HG02884 (cell line): Measurements from ENCODE around the gene BTBD18.
A peak's percentile ranks its signal among the peaks of the same experiment; 100 is the strongest.
"Not testable (repeated sequence)": the region's sequence is repeated elsewhere in the genome, so short reads cannot be mapped to it uniquely, and the experiment has no call there.

ENCODE experiments used
- ATAC-seq: cut with Tn5 transposase; IDR thresholded peaks from one replicate; pipeline ENCODE4 v1.9.1; 2021; ENCODE audit warnings: mild to moderate bottlenecking, moderate library complexity; ENCODE audit not compliant: unreplicated experiment

The BTBD18 gene

DNA sequence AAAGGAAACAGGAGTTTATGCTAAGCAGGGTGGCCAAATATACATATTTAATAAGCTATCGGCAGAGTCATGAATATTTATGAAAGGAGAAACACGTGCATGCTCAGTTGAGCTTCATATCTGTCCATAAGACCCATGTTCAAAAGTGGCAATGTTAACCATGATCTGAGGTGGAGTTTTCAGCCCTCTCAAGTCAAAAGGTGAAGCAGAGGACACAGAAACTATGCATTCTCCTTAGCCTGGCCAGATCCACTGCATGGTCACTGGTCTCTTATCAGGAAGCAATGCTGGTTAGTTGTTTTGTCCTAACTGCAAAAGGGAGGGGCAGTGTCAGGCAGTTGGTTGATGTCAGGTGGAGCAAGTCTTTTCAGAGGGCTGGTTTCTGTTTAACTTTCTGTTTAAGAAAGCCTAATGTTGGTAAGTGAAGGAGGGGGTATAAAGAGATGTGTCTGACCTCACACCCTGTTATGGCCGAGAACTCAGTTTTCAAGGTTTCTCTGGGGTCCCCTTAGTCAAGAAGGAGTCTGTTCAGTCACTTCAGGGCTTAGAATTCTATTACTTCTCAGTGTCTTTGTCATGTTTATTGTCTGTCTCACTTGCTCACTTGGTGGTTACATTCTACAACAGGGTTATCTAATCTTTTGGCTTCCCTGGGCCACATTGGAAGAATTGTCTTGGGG is 15.9 kb downstream of the BTBD18 start:
- no peak for ATAC-seq

DNA sequence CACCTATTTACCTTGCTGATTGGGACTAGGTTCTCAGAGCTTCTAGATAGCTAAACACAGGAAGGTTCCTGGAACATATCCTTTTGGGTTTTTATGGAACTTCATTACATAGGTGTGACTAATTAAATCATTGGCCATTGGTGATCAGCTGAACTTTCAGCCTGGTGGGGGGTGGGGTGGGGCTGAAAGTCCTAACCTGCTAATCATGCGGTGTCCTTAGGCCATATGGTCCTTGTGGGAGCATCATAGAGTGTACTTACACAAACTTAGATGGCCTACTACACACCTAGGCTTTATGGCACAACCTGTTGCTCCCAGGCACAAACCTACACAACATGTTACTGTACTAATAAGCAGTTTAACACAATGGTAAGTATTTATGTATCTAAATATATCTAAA is 19.0 kb downstream of the BTBD18 start:
- no peak for ATAC-seq

DNA sequence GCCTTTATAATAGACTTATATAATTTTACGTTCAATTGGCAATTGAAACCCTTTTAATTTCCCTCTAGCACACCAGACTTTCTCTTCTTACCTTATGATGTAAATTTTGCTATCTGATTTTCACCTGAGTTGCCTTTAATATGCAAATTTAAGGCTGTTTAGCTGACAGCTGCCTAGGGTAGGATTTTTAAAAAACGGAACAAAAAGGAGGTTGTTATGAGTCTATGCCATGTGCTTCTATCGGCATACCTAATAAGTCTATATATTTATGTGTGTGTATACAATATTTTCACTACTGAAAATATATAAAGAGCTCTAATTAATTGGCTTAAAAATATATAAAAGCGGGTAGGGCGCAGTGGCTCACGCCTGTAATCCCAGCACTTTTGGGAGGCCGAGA is 22.1 kb downstream of the BTBD18 start:
- no peak for ATAC-seq

DNA sequence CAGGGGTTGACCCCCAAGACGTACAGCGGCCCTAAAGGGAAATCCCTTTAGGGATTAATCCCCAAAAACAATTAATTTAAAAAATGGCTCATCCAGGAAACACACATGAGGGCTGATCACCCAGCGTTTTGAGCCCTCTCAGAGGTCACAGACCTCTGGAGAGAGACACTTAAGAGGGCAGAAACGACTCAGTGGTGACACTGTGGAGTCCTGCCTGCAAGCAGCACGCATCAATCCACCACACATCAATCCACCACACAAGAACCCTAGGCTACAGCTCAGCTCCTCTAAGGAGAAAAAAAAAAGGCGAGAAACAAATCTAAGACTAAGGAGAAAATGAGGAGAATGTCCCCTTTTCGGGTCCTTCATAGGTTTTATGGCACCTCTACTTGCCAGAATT is 22.8 kb downstream of the BTBD18 start:
- ATAC-seq = no peak

DNA sequence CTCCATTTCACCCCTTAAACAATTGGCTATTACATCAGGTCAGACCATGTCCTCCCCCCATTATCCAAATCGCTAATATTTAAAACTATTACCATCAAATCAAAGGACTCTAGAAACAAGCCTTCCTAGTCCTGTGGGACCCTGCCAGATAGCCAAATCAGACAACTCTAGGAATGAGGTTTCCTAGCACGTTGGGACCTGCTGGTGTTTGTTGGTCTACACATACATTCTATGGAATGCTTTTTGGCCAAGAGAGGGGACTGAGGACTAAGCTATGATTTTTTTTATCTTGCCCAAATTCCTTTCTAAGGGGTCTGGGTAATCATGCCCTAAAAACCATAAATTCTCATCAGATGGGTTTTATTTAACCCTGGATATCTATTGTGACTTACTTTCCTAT is 24.4 kb downstream of the BTBD18 start:
- no peak for ATAC-seq

DNA sequence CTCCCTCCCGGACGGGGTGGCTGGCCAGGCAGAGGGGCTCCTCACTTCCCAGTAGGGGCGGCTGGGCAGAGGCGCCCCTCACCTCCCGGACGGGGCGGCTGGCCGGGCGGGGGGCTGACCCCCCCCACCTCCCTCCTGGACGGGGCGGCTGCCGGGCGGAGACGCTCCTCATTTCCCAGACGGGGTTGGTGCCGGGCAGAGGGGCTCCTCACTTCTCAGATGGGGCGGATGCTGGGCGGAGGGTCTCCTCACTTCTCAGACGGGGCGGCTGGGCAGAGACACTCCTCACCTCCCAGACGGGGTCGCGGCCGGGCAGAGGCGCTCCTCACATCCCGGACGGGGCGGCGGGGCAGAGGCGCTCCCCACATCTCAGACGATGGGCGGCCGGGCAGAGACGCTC is 34.9 kb downstream of the BTBD18 start:
- ATAC-seq = not testable (repeated sequence)

DNA sequence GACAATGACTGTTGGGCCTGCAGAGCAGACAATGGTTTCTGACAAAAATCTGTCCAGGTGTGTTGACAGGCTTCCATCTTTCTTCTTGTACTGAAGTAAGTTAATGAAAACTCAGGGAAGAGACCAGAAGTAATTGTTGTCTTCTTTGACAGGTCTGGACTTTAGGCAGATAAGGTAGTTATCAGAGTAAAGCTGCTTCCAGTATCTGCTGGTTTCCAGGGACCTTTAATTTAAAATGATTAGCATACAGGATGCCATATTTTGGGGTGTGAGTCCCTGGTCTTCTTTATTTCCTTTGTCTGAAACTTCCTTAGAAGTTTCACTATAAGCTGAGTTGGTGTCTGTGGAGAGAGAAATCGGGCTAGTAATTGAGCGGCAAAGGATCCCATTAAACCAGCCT is 37.8 kb downstream of the BTBD18 start:
- ATAC-seq = no peak

DNA sequence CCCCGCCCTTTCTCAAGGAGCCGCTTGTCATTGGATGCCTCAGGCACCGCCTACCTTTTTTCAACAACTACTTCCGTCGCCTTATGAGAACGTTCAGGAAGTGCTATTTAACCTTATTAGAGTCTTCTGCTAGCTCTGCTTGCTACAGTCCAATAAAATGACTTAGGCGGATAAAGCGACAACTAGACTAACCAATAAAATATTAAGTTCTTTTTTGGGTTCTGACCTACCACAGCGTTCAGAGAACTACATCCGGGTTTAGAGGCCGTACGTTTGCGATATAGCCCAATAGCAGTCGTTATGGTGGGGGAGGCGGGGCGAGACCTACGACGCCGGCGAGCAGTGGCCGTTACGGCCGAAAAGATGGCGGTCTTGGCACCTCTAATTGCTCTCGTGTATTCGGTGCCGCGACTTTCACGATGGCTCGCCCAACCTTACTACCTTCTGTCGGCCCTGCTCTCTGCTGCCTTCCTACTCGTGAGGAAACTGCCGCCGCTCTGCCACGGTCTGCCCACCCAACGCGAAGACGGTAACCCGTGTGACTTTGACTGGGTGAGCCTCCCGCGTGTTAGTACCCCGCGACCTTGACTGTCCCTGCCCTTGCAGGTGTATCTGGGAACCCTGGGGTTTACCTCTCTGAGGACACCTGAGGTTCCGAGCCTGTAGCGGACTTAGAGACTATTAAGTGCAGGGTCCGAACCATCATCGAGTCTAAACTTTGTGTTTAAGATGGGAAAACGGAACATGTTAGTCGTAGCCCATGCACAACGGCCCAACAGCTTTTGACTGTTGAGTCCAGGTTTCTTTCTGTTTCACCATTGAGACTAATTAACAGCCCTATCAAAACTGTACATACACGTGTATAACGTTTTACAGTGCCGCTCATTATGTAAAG is 39.1 kb downstream of the BTBD18 start, which contains the start of gene TMX2:
TSS of gene TMX2 (plus strand) at position 338 of the 895 bp plus-strand sequence. CDS start at position 364, 26 bp downstream.
- peak; percentile 91 for ATAC-seq

DNA sequence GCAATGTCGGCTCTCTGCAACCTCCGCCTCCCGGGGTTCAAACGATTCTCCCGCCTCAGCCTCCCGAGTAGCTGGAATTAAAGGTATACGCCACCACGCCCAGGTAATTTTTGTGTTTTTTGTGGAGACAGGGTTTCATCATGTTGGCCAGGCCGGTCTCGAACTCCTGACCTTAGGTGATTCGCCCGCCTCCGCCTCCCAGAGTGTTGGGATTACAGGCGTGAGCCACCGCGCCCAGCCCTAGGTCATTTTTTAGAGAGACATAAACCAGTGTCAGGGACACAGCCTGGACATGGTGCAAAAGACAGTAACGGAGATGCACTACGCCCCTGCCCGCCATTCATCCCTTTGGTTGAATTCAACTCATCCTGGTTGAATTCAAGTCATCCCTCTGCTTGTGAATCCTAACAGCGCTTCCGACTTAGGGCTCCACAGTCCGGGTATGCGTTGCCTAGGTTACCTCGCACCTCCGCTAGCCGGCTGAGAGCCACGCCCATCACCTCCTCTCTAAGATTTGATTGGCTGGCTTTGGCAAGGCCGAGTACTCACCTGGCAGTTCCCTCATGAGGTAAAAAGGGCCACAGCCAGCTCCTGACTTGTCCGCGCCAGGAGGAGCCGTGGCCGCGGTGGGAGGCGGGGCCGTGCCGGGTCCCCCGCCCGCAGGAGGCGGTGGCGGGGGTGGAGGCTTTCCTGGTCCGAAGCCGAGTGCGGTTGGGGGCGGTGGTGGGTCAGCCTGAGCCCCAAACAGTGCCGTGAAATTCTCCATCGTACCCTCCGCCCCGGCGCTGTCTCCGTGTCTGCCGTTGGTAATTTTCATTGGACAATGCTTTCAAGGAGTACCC is 40.0 kb downstream of the BTBD18 start, which contains the start of gene MED19:
TSS of gene MED19 (minus strand) at position 802 of the 842 bp plus-strand sequence. CDS start at position 766, 36 bp downstream.
- ATAC-seq = peak; percentile 34

DNA sequence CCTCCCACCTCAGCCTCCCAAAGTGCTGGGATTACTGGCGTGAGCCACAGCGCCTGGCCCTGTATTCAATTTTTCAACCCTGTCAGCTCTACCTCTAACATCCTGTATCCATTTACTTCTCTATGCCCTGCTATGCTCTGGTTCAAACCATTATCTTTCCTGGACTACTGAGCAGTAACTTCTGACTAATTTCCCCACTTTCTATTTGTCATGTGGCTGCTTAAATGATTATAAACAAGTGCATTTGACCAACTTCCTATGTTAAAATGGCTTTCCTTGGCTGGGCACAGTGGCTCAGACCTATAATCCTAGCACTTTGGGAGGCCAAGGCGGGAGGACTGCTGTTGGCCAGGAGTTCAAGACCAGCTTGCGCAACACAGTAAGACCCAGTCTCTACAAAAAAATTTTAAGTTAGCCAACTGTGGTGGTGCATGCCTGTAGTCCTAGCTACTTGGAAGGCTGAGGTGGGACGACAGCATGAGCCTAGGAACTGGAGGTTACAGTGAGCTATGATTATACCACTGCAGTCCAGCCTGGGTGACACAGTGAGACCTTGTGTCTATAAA is 41.7 kb downstream of the BTBD18 start:
- ATAC-seq = no peak

DNA sequence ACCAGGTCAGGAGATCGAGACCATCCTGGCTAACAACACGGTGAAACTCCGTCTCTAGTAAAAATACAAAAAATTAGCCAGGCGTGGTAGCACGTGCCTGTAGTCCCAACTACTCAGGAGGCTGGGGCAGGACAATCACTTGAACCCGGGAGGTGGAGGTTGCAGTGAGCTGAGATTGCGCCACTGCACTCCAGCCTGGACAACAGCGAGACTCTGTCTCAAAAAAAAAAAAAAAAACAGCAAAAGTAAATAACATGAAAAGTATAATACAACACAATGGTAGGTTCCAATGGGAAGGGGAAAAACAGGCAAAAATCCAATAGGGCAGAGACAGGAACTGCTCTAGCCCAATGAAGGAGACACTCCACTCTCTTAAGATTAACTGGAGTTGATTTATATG is 46.2 kb downstream of the BTBD18 start:
- not testable (repeated sequence) for ATAC-seq

DNA sequence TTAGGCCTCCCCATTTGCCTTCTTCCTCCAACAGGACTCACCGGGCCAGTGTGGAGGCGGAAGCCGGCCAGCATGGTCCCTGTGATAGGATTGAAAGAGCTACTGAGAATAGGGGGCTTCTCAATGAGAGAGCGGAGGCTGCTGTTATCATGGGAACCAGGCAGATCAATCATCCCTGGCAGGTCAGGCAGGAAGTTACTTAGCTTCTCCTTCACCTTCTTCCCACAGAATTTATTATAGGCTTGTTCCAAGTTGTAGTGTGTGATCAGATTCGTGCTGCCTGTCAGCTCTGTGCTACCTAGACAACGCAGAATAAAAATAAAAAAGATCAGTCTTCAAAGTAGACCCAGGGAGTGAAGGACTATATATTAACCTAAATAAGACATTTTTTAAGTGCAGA is 46.7 kb downstream of the BTBD18 start:
- no peak for ATAC-seq

DNA sequence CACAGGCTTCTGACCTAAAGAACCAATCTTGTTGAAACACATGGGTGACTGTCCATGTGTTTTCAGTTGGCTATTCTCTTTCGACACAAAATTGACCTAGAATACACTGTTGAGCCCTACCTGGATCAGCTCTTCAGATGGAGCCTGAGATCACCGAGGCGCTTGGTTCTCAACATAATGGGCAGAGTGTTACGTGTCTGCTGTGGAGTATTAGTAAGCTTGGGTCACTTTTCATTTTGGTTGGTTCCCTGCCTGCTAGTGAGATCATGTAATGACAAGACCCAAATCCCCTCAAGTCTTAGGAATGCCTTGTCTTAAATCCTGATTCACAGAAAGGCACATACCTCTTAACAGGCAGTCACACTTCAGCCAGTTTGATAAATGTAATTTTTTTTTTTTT is 48.3 kb downstream of the BTBD18 start:
- ATAC-seq = no peak

DNA sequence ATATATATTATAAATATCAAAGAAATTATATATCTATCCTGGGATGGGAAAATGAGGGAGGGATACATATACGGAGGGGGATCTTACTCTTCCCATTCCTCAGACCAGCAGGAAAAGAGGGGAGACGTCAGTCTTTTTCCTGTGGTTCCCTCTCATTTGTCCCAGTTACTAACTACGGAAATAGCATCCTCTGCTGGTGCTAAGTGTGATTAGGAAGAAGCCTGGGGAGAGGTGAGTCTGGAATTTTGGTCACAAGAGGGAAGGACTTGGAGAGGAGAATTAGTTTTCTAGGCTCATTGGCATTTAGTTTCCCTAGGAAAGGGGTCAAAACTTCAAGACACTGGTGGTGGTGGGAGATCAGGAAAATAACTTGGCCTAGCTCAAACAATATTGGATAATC is 51.2 kb downstream of the BTBD18 start:
- no peak for ATAC-seq

DNA sequence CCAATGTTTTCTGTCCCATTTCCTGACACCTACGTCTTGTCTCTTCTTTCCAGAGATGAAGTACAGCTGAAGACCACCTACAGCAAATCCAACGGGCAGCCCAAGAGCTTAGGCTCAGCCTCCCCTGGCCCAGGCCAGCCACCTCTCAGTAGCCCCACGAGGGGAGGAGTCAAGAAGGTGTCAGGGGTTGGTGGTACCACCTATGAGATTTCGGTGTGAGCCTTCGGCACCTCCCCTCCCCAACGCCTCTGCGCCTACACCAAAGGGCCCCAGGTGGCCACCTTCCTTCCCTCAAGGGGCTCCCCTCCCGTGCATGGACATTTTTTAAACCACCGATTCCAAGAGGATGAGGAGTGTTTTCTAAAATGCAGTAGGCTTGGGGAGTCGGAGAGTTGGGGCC is 51.8 kb downstream of the BTBD18 start:
- no peak for ATAC-seq

DNA sequence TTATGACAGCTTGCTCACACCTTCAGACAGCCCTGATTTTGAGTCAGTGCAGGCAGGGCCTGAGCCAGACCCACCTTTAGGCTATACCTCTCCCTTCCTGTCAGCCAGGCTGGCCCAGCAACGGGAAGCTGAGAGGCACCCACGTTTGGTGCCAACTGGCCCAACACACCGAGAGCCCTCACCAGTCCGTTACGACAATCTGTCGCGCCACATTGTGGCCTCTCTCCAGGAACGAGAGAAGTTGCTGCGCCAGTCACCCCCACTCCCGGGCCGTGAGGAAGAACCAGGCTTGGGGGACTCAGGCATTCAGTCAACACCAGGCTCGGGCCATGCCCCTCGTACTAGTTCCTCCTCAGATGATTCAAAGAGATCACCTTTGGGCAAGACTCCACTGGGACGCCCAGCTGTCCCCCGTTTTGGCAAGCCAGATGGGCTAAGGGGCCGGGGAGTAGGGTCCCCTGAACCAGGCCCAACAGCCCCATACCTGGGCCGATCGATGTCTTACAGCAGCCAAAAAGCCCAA is 52.7 kb downstream of the BTBD18 start:
- ATAC-seq = no peak
